Body of pancreas (tissue), 4 donors: ENCODE results near the gene LELP1.

Experiments
- CTCF ChIP-seq, 7 experiments: fragments of 450-650 bp in 4 of 7; fragments of 200-600 bp in 3 of 7; sonication (generic) in 3 of 7; IDR thresholded peaks; one replicate each; pipeline ENCODE4 v1.5.1; 2016 to 2019; ENCODE audit warnings: antibody characterized with exemption in 7 of 7
- POLR2A ChIP-seq, 3 donors: fragments of 450-650 bp; IDR thresholded peaks; one replicate each; pipeline ENCODE4 v1.6.1; 2016; ENCODE audit warnings: antibody characterized with exemption in 3 of 3, mild to moderate bottlenecking in 2 of 3

DNA sequence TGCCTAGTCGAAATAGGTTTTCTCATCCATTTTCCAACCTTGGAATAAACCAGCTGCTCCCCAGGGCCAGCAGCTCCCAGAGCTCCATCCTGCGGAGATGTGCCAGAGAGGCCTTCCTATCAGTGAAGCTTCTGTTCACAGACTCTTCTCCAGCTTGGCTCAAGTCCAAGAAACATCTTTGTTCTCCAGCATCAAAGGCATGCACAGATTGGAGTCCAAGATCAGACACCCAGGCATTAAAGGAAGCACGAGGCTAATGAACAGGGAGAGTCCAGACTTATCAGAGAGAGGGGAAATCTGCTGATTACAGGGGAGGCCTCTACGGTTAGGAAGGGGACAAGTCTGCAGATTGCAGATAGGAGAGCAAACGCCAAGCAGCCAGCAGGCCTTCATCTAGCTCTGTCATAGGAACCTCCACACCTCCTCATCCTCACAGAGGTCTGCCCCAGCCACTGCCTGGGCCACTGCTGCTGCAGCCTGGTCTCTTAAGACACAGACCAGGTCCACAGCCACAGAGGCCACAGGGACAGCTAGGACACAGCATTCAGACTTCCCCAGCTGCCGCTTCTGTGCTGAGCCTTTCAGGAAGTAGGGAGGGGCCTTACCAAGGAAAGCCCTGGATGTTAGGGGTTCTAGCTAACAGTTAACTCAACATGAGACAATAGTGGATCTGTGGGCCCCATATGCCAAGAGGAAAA lies 17.5 kb downstream of the LELP1 start:
- TF ChIP-seq CTCF (IDR thresholded peaks at IDR 0.05) (no peak), POLR2A (IDR thresholded peaks at IDR 0.05) (no peak)
